ENCODE measurements around the gene EIF3J. TPM values are rescaled to one million over a fixed set of nuclear protein-coding genes. Genes with fewer than 3 reads are reported as not detected.

EIF3J gene
- total RNA-seq, 1 donor from 2014 or later = 52.1 TPM

DNA sequence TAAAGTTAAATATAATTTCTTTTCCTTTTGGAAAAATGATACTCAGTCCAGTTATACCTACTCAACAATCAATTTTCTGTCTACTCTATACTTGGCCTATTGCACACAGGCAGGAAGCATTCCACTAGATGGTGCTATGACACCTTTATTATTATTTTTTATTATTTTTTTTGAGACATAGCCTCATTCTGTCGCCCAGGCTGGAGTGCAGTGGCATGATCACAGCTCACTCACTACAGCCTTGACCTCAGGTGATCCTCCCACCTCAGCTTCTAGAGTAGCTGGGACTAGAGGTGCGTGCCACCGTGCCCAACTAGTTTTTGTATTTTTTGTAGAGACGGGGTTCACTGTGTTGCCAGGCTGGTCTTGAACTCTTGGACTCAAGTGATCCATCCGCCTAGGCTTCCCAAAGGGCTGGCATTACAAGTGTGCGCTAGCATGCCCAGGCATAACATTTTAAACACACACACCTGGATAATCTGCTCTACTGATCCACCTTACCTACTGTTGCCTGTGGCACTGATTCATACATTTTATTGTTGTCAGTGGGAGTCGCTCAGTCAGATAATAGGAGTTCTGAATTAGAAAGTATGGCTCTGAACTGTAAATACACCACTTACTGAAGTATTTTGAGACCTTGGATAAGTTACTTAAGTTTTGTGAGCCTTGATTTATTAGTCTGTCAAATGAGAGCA, 56.2 kb downstream of the EIF3J start:
- no peak for DNase-seq (ENCODE audit: low spot score)

DNA sequence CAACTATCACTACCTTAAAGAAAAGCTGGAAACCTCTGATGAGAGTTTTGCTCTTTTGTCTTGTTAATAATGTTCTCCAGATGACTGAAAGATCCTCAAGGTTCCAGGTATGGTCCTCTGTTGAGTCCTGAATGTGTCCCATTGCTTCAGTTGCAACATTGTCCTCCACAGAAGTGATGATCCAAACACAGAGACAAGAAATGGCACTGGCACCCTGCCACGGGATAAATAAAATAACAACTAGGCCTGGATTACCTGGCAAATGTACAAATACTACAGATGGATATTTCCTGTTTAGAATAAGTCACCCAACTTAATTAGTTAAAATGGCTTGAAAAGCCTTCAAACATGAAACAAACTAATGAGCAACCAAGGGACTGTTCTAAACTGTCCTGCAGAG, 58.3 kb downstream of the EIF3J start:
- DNase-seq (ENCODE audit: low spot score) = no peak

DNA sequence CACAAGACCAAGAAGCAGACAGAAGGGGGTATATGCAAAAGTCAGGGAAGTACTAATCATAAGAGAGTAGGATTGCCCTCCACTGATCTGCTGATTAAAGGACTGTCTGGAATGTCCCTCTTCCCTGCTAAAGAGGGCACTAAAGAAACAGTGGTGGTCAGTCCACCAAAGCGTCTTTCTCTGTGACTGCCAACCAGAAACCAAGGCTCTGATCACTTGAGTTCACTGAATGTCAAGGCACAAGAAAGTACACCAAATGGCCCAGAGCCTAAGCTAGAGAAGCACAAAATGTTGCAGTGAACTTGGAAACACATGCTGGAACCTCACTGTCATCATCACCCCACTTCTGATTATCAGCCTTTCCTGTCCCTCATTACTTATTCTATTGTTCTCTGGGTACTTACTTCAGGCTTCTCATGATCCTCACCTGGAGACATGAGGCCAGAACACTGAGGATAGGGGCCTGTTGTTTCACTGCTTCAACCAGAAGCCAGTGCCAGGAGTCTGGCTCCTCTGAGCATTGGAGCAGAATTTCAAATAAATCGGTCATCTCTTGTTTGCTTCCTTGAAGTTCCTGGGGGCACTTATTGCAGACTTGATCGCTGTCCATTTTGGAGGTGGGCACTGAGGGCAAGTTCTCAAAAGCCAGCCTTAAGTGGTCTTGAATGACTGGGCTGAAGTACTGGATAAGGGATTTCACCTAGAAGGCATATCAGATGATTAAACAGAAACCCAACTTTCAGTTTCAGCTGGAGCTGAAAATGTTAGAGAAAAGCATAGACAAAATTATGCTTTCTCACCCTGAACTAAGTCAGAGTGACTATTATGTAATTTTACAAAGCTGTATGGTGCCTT, 58.9 kb downstream of the EIF3J start:
- DNase-seq (ENCODE audit: low spot score) = no peak

DNA sequence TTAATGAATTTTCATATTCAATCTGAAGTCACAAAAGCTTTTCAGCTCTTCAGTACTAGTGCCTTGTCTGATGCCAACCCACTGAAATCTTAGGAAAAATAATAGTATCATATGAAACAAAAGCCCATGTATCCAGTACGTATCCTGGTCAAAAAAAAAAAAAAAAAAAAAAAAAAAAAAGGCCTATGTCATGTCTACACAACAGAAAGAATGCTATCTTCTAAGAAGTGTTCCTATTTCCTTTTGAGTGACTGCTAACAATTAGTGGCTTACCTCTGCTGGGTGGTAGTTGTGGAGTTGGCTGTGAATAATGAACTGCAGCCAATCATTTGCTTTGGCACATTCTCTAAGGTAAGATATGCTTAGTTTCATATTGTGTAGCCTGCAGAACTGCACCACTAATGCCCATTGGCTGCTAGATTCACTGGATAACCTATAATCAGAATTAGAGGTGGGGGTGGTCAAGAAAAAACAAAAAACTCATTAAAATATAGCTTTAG, 59.6 kb downstream of the EIF3J start:
- no peak for DNase-seq (ENCODE audit: low spot score)

DNA sequence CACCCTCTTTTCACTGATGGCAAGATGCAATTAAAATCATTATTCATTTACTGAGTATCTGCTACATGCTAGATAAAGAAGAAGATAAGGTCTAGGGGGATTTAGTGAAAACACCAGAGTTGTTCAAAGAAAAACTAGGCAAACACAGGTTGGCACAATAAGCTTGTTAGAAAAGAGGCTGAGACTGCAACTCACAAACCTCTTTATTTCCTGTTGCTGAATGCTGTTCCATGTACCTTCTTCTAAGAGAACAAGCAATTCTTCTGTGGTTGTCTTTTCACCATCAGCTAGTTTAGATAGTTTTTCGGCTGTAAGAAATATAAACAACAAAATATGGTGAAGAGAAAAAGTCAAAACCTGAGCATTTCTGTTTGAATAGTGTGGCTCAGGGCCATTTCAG, 61.1 kb downstream of the EIF3J start:
- no peak for DNase-seq (ENCODE audit: low spot score)

DNA sequence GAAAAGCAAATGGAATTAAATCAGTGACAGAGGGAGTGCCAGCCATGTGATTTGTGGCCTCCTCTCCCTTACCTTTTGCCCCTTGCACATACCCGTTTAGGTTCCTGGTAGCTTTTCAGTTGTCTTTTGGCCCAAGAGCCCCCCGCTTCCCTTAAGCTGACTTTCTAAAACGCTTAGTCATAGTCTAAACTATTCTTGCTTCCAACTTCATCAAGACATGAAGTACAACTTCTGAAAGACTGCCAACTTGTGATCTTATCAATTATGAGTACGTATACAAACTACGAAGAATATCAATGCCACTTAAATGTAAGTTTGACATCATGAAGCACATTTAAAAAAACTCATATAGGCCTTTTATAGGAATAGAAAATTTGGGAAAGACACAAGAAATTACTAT, 61.9 kb downstream of the EIF3J start:
- no peak for DNase-seq (ENCODE audit: low spot score)

DNA sequence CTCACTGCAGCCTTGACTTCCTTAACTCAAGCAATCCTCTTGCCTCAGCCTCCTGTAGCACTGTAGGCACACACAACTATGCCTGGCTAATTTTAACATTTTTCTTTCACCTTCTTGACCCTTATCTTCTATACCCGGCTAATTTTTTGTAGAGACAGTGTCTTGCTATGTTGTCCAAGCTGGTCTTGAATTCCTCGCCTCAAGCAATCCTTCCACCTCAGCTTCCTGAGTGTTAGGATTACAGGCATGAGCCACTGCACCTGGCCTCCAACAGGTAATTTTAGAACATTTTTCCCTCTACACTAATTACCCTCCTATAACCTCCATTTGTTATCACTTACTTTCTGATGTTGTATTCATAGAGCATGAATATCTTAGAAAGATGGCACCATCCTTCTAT, 66.2 kb downstream of the EIF3J start:
- no peak for DNase-seq (ENCODE audit: low spot score)

DNA sequence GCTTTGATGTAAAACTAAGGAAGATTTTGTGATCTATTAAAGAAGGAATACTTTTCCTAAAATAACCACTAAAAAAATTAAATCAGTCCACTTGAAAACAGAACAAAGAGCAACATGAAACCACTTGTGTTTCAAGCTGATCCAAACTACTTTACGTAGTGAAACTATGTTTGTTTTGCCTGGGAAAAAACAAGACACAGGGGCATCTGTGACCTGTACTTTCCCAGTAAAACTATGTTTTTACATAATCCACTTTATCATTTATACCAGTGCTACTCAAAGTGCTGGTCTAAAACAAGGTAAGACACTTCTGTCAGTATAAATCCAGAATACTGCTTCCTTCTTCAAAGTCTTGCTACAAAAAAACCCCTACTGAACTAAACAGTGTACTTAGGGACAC, 69.8 kb downstream of the EIF3J start:
- no peak for DNase-seq (ENCODE audit: low spot score)

Other genes starting within 250 kb of the EIF3J start
- gene GOLM2, start 248.4 kb upstream of the EIF3J start, total RNA-seq = 108 TPM
- 32.4 TPM for gene CTDSPL2, start 109.5 kb upstream of the EIF3J start, total RNA-seq
- 96.3 TPM for gene SPG11, start 126.5 kb downstream of the EIF3J start, total RNA-seq
- gene PATL2, start 174.2 kb downstream of the EIF3J start, total RNA-seq = 2.2 TPM
- 2,061 TPM for gene B2M, start 174.4 kb downstream of the EIF3J start, total RNA-seq
- gene TRIM69, start 199.4 kb downstream of the EIF3J start, total RNA-seq = 29.8 TPM

Data from mucosa of gallbladder (tissue), 1 donor.